Naive thymus-derived CD8-positive, alpha-beta T cell (primary cell): Measurements from ENCODE around the gene WASHC2A. TPM values are rescaled to one million over a fixed set of nuclear protein-coding genes. Genes with fewer than 3 reads are reported as not detected.
A peak's percentile ranks its signal among the peaks of the same experiment; 100 is the strongest.
"Not testable (repeated sequence)": the region's sequence is repeated elsewhere in the genome, so short reads cannot be mapped to it uniquely, and the experiment has no call there.

ENCODE experiments used
- ATAC-seq, 2 donors: fragments of 150-1000 bp; cut with Tn5 transposase in 1 of 2; sonication (Bioruptor Pico), chemical (Tn5 transposase) in 1 of 2; 1 replicate in 1 of 2; 2 replicates in 1 of 2; pipeline ENCODE4 v1.10.0; 2021; ENCODE audit warnings: mild to moderate bottlenecking in 2 of 2, moderate library complexity in 2 of 2
- POLR2A ChIA-PET: fragments of 350-600 bp; sonication (Branson Sonifier 250); formaldehyde crosslinking; loops from one replicate; lab custom pipeline; 2021; ENCODE audit warnings: antibody characterized with exemption; lab: Charles Lee
- DNase-seq, 10 donors: peaks; one replicate each; pipeline versions ENCODE4 v3.0.0 to v3.0.0-alpha.2; 2020 to 2022
- H3K27ac Mint-ChIP-seq, 10 donors: one replicate each; pipeline ENCODE4 v1.8.0; 2020 to 2022; ENCODE audit warnings: mild to moderate bottlenecking in 10 of 10, mixed read lengths in 10 of 10, moderate library complexity in 4 of 10, inconsistent platforms in 1 of 10
- H3K27me3 Mint-ChIP-seq, 5 donors: one replicate each; pipeline ENCODE4 v1.8.0; 2021 to 2022; ENCODE audit warnings: mixed read lengths in 5 of 5
- H3K36me3 Mint-ChIP-seq, 3 donors: one replicate each; pipeline ENCODE4 v1.8.0; 2020 to 2022; ENCODE audit warnings: mixed read lengths in 3 of 3, mild to moderate bottlenecking in 2 of 3, inconsistent platforms in 1 of 3
- H3K4me1 Mint-ChIP-seq, 4 donors: one replicate each; pipeline ENCODE4 v1.8.0; 2021 to 2022; ENCODE audit warnings: mixed read lengths in 4 of 4
- H3K4me3 Mint-ChIP-seq, 10 donors: one replicate each; pipeline ENCODE4 v1.8.0; 2020 to 2022; ENCODE audit warnings: mild to moderate bottlenecking in 10 of 10, mixed read lengths in 10 of 10, moderate library complexity in 6 of 10, inconsistent platforms in 1 of 10
- H3K9me3 Mint-ChIP-seq, 9 donors: one replicate each; pipeline ENCODE4 v1.8.0; 2020 to 2022; ENCODE audit warnings: mixed read lengths in 9 of 9, mild to moderate bottlenecking in 3 of 9, inconsistent platforms in 1 of 9, moderate library complexity in 1 of 9
- polyA plus RNA-seq, 3 donors: library from polyadenylated mRNA; unstranded; fragments of 300-500 nt; fragmentation: Illumina TruSeq; gene quantifications; one replicate each; pipeline ENCODE4 v1.2.3, GENCODE V29; 2021
- total RNA-seq, 8 experiments: library from RNA in 2 of 8; stranded (reverse) in 2 of 8; gene quantifications; one replicate each; pipeline ENCODE4 v1.2.3 and lab custom pipeline; 2021 to 2026

Gene WASHC2A
- total and polyA plus RNA-seq, 5 experiments from 2014 or later, result 22.5 to 68.4 (median 38.5) TPM

DNA sequence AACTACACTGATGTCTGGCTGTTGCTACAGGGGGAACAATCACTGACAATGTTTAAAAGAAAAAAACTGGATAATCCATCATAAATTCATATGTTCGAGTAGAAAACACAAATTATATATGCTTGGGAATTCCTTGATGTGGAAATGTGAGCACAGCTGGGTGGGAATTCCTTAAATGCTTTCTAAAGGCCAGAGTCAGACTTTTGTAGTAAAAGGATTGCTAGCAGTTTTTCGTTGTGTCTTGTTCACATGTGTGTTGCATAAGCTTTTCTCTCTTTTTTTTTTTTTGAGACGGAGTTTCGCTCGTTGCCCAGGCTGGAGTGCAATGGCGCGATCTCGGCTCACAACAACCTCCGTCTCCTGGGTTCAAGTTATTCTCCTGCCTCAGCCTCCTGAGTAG is 21.3 kb upstream of the WASHC2A start:
- peaks cover 0 to 13% (median 8%) of the 10 kb centered on the region in 3 donors for H3K36me3 Mint-ChIP-seq
- ATAC-seq, H3K4me3 Mint-ChIP-seq, H3K27ac Mint-ChIP-seq, H3K4me1 Mint-ChIP-seq, H3K27me3 Mint-ChIP-seq, H3K9me3 Mint-ChIP-seq, DNase-seq, POLR2A ChIA-PET: not testable (repeated sequence)

- H3K36me3 Mint-ChIP-seq, result peaks cover 0 to 11% (median 4%) of the 10 kb centered on the region in 3 donors
- H3K27ac Mint-ChIP-seq, result peak overlapping the region in 1 of 10 donors; percentile 81
- H3K27me3 Mint-ChIP-seq, ATAC-seq, DNase-seq, POLR2A ChIA-PET, H3K4me1 Mint-ChIP-seq, H3K9me3 Mint-ChIP-seq: not testable (repeated sequence)
- H3K4me3 Mint-ChIP-seq, result peak overlapping the region in 1 of 10 donors; percentile 26
Observed at GRCh38 chr10:50047594-50047993, 20.2 kb upstream of the WASHC2A start.

GRCh38 chr10:50051995-50052660 is 15.6 kb upstream of the WASHC2A start:
- H3K4me1 Mint-ChIP-seq, H3K4me3 Mint-ChIP-seq, ATAC-seq, H3K27ac Mint-ChIP-seq, H3K27me3 Mint-ChIP-seq, H3K9me3 Mint-ChIP-seq, POLR2A ChIA-PET, DNase-seq: not testable (repeated sequence)
- H3K36me3 Mint-ChIP-seq, result peaks cover 0 to 11% (median 5%) of the 10 kb centered on the region in 3 donors

DNA sequence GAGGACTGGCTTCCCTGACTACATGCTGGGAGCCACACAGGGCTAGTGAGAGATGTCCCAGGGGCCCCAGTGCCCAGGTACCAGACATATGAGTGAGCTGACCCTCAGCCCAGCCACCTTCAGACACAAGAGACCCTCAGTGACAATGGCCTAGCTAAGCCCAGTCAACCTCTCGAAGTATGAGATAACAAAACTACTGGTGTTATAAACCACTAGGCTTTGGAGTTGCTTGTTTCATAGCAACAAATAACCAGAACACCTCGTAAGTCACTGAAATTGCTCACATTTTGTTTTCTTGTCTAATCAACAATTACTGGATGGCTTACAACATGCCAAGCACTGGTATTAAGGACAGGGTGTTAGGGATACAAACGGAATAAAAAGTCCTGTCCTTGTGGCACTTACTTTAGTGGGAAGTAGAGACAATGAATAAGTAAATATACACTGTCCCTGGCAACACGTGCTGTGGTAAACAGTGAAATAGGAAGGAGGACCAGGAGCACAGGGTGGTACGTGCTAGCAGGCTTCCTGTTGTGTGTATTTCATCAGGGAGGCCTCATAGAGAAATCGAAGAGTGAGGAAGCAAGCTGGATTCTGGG is 14.9 kb upstream of the WASHC2A start:
- H3K4me1 Mint-ChIP-seq, H3K9me3 Mint-ChIP-seq, DNase-seq, H3K4me3 Mint-ChIP-seq, H3K27me3 Mint-ChIP-seq, POLR2A ChIA-PET, H3K27ac Mint-ChIP-seq, ATAC-seq: not testable (repeated sequence)
- H3K36me3 Mint-ChIP-seq, result peaks cover 0 to 11% (median 5%) of the 10 kb centered on the region in 3 donors

GRCh38 chr10:50055494-50056292 is 12.1 kb upstream of the WASHC2A start:
- DNase-seq, H3K27ac Mint-ChIP-seq, H3K9me3 Mint-ChIP-seq, H3K4me1 Mint-ChIP-seq, POLR2A ChIA-PET, H3K4me3 Mint-ChIP-seq, H3K27me3 Mint-ChIP-seq, ATAC-seq: not testable (repeated sequence)
- H3K36me3 Mint-ChIP-seq, result peaks cover 0 to 14% (median 5%) of the 10 kb centered on the region in 3 donors

- DNase-seq, H3K9me3 Mint-ChIP-seq, POLR2A ChIA-PET, ATAC-seq, H3K4me1 Mint-ChIP-seq, H3K27ac Mint-ChIP-seq, H3K4me3 Mint-ChIP-seq, H3K27me3 Mint-ChIP-seq: not testable (repeated sequence)
- peaks cover 0 to 14% (median 5%) of the 10 kb centered on the region in 3 donors for H3K36me3 Mint-ChIP-seq
Observed at GRCh38 chr10:50056654-50057053, 11.1 kb upstream of the WASHC2A start.

DNA sequence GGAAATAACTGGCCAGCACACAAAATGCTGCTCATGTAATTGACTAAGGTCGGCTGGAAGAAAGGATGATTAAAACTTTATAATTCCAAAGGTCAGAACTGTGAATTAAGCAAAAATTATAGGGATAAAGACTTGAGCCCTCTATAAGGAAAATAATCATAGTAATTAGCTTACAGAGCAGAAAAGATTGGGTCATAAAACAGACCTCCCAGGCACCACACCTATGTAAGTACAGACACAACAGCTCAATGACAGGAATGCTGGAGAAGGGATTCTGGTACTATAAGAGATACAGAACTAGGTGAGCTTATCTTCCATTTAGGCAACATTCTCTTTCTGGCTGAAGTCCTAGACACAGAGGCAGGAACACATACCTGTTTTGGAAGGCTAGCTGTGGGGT is 9.0 kb upstream of the WASHC2A start:
- H3K4me3 Mint-ChIP-seq, H3K4me1 Mint-ChIP-seq, DNase-seq, ATAC-seq, H3K9me3 Mint-ChIP-seq, POLR2A ChIA-PET, H3K27ac Mint-ChIP-seq, H3K27me3 Mint-ChIP-seq: not testable (repeated sequence)
- H3K36me3 Mint-ChIP-seq, result peaks cover 0 to 12% (median 5%) of the 10 kb centered on the region in 3 donors

DNA sequence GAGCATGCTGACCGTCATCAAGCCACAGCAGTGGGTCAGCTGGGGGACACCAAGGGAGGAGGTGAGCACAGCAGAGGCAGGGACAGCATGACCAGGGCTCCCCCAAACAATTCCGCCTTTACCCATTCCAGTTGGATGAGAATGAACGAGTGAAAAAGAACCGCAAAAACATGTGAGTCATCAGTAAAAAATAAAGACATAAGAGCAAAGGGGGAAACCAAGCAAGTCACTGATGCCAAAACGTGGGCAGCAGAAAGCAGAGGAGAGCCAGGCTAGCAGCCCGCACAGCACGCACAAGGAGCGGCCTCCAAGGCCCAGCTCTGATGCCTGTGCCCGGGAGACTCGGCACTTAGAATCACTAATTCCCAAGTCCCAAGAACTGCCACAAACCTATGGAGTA is 7.8 kb upstream of the WASHC2A start:
- ATAC-seq, DNase-seq, POLR2A ChIA-PET, H3K9me3 Mint-ChIP-seq, H3K27me3 Mint-ChIP-seq, H3K27ac Mint-ChIP-seq, H3K4me1 Mint-ChIP-seq, H3K4me3 Mint-ChIP-seq: not testable (repeated sequence)
- peaks cover 0 to 11% (median 5%) of the 10 kb centered on the region in 3 donors for H3K36me3 Mint-ChIP-seq

- H3K4me3 Mint-ChIP-seq, H3K9me3 Mint-ChIP-seq, DNase-seq, H3K36me3 Mint-ChIP-seq, ATAC-seq, H3K27me3 Mint-ChIP-seq, POLR2A ChIA-PET, H3K4me1 Mint-ChIP-seq, H3K27ac Mint-ChIP-seq: not testable (repeated sequence)
Observed at GRCh38 chr10:50061548-50061947, 6.2 kb upstream of the WASHC2A start.

GRCh38 chr10:50063100-50063499 is 4.7 kb upstream of the WASHC2A start:
- Mint-ChIP-seq H3K4me1 (peaks cover 0 to 9% (median 2%) of the 10 kb centered on the region in 4 donors), H3K4me3 (peak overlapping the region in 1 of 10 donors; percentile 20)
- ATAC-seq, result no peak

GRCh38 chr10:50068352-50068659 is 552 bp downstream of the WASHC2A start:
- not testable (repeated sequence) for H3K27me3 Mint-ChIP-seq, H3K9me3 Mint-ChIP-seq, ATAC-seq
- H3K27ac Mint-ChIP-seq, result peak overlapping the region in 5 of 10 donors; percentile 60 to 88 (median 76)
- POLR2A ChIA-PET, result interaction anchor here (1.2 kb wide), 1 partner anchor 556 kb away, joined by 4 read pairs; no protein-coding TSS in a partner anchor
- DNase-seq, result peak in 1 of 10 donors; percentile 10
- H3K36me3 Mint-ChIP-seq, result peaks cover 0 to 20% (median 0%) of the 10 kb centered on the region in 3 donors
- H3K4me3 Mint-ChIP-seq, result peak overlapping the region; percentile 60 to 93 (median 78)
- H3K4me1 Mint-ChIP-seq, result peaks cover 4 to 11% (median 8%) of the 10 kb centered on the region in 4 donors

More at GRCh38 chr10:50063100-50063499, 4.7 kb upstream of the WASHC2A start:
- Mint-ChIP-seq H3K36me3 (peaks cover 0 to 4% (median 0%) of the 10 kb centered on the region in 3 donors), H3K27ac (peak overlapping the region in 1 of 10 donors; percentile 85), H3K9me3 (no peaks in the 10 kb centered on the region), H3K27me3 (peaks cover 0 to 5% (median 0%) of the 10 kb centered on the region in 5 donors)
- DNase-seq, result no peak
- POLR2A ChIA-PET, result no interaction called here

DNA sequence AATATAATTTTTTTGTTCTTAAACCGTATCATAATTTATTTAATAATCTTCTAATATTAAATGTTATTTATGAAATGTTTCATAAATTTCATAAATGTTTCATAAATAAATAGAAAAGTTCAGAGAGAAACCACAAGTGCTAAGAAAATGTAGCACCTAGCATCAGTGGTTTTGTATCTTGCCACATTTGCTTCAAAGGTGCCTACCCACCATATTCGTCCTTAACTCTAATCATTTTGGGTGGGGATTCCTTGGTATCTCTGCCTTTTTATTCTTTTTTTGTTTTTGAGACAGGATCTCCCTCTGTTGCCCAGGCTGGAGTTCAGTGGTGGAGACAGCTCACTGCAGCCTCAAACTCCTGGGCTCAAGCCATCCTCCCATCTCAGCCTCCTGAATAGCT is 7.4 kb downstream of the WASHC2A start:
- H3K27ac Mint-ChIP-seq, H3K4me3 Mint-ChIP-seq, ATAC-seq, H3K27me3 Mint-ChIP-seq, H3K9me3 Mint-ChIP-seq, POLR2A ChIA-PET, DNase-seq, H3K4me1 Mint-ChIP-seq: not testable (repeated sequence)
- H3K36me3 Mint-ChIP-seq, result peaks cover 0 to 43% (median 0%) of the 10 kb centered on the region in 3 donors

- H3K4me1 Mint-ChIP-seq, H3K27me3 Mint-ChIP-seq, H3K4me3 Mint-ChIP-seq, ATAC-seq, DNase-seq, POLR2A ChIA-PET, H3K27ac Mint-ChIP-seq, H3K9me3 Mint-ChIP-seq: not testable (repeated sequence)
- H3K36me3 Mint-ChIP-seq, result peaks cover 0 to 41% (median 0%) of the 10 kb centered on the region in 3 donors
Observed at GRCh38 chr10:50075544-50075943, 7.8 kb downstream of the WASHC2A start.
